BE2C (cell line): Measurements from ENCODE around the gene POLR1C.
"Not testable (repeated sequence)": the region's sequence is repeated elsewhere in the genome, so short reads cannot be mapped to it uniquely, and the experiment has no call there.

Experiments
- DNase-seq: peaks from one replicate; pipeline ENCODE4 v3.0.0-alpha.2; 2020
- H3K27me3 ChIP-seq: fragments of 250-450 bp; sonication (Bioruptor Pico); 2 replicates; pipeline ENCODE4 v1.5.1; 2020; ENCODE audit warnings: mild to moderate bottlenecking
- H3K36me3 ChIP-seq: fragments of 250-450 bp; sonication (Bioruptor Pico); 2 replicates; pipeline ENCODE4 v1.5.1; 2020; ENCODE audit warnings: mild to moderate bottlenecking
- H3K4me1 ChIP-seq: fragments of 250-450 bp; sonication (Bioruptor Pico); 2 replicates; pipeline ENCODE4 v1.5.1; 2020
- H3K4me3 ChIP-seq: 2 replicates; pipeline ENCODE4 v1.5.1; 2011; ENCODE audit warnings: low read depth, low read length
- H3K9me3 ChIP-seq: fragments of 250-450 bp; sonication (Bioruptor Pico); 2 replicates; pipeline ENCODE4 v1.5.1; 2020
- TF ChIP-seq, protein P1 (sequence below): IDR thresholded peaks from 2 replicates; pipeline ENCODE4 v1.5.1; 2012; ENCODE audit warnings: mild to moderate bottlenecking, low read depth, low read length

The POLR1C gene

DNA sequence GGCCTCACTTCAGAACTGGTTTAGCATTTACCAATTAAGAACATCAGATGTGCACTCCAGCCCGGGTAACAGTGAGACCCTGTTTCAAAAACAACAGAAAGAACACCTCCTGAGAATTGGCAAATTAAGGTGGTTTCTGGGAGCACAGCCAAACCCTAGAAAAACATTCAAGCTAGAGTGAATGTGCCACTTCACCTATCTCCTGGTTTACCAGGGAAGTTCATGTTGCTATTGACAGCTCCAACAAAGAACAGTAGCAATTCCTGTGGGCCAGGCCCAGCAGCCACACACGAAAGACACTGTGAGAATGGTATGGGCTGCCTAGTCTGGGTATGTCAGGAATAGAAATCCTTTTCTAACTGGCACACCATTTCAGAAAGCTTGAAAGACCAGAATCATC lies 4.9 kb downstream of the POLR1C start:
- Histone ChIP-seq H3K9me3 (no peaks in the 10 kb centered on the region), H3K36me3 (peaks cover 86% of the 10 kb centered on the region), H3K4me3 (no peak overlapping the region), H3K27me3 (no peaks in the 10 kb centered on the region), H3K4me1 (no peaks in the 10 kb centered on the region; the same call in 1 of the 2 replicates)
- TF ChIP-seq, protein P1, sequence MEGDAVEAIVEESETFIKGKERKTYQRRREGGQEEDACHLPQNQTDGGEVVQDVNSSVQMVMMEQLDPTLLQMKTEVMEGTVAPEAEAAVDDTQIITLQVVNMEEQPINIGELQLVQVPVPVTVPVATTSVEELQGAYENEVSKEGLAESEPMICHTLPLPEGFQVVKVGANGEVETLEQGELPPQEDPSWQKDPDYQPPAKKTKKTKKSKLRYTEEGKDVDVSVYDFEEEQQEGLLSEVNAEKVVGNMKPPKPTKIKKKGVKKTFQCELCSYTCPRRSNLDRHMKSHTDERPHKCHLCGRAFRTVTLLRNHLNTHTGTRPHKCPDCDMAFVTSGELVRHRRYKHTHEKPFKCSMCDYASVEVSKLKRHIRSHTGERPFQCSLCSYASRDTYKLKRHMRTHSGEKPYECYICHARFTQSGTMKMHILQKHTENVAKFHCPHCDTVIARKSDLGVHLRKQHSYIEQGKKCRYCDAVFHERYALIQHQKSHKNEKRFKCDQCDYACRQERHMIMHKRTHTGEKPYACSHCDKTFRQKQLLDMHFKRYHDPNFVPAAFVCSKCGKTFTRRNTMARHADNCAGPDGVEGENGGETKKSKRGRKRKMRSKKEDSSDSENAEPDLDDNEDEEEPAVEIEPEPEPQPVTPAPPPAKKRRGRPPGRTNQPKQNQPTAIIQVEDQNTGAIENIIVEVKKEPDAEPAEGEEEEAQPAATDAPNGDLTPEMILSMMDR, result no peak
- DNase-seq, result no peak

GRCh38 chr6:43522547-43523261 lies 5.8 kb downstream of the POLR1C start:
- no peak for DNase-seq
- Histone ChIP-seq H3K27me3 (no peaks in the 10 kb centered on the region), H3K9me3 (no peaks in the 10 kb centered on the region), H3K4me3 (no peak overlapping the region), H3K4me1 (no peaks in the 10 kb centered on the region; the same call in 1 of the 2 replicates), H3K36me3 (peaks cover 94% of the 10 kb centered on the region)
- TF ChIP-seq, protein P1, result no peak

DNA sequence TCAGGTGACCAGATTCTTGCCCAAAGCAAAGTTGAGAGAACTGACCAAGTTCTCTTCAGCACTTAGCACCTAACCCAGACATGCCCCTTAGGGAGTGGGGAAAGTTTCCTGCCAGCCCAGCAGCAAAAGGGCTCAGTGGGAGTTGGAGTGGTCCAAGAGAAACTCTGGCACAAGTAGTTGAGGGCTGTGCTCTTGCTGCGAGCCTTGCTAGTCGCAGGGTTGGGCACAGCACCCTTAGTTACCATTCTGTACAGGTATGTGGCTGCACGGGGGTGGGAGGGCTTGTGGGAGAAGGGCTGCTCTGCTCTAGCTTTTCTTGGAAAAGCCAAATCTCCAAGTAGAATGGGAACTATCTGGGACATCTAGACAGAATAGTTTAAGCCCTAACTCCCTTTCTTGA lies 6.4 kb downstream of the POLR1C start:
- TF ChIP-seq, protein P1, result no peak
- H3K4me3 ChIP-seq, result no peak overlapping the region
- no peaks in the 10 kb centered on the region for H3K9me3 ChIP-seq
- no peaks in the 10 kb centered on the region for H3K27me3 ChIP-seq
- peaks cover 97% of the 10 kb centered on the region for H3K36me3 ChIP-seq
- H3K4me1 ChIP-seq, result no peaks in the 10 kb centered on the region; the same call in 1 of the 2 replicates
- no peak for DNase-seq

- H3K27me3 ChIP-seq, result no peaks in the 10 kb centered on the region
- peaks cover 96% of the 10 kb centered on the region for H3K36me3 ChIP-seq
- no peak overlapping the region for H3K4me3 ChIP-seq
- TF ChIP-seq, protein P1, result no peak
- H3K4me1 ChIP-seq, result no peaks in the 10 kb centered on the region
- H3K9me3 ChIP-seq, result no peaks in the 10 kb centered on the region
- DNase-seq, result no peak
Measured at GRCh38 chr6:43524483-43524961, 7.6 kb downstream of the POLR1C start.

- TF ChIP-seq, protein P1, result no peak
- peaks cover 78% of the 10 kb centered on the region for H3K36me3 ChIP-seq
- no peak for DNase-seq
- H3K9me3 ChIP-seq, result no peaks in the 10 kb centered on the region
- H3K4me1 ChIP-seq, result no peaks in the 10 kb centered on the region
- no peaks in the 10 kb centered on the region for H3K27me3 ChIP-seq
- H3K4me3 ChIP-seq, result no peak overlapping the region
Measured at GRCh38 chr6:43532201-43532600, 15.3 kb downstream of the POLR1C start.

DNA sequence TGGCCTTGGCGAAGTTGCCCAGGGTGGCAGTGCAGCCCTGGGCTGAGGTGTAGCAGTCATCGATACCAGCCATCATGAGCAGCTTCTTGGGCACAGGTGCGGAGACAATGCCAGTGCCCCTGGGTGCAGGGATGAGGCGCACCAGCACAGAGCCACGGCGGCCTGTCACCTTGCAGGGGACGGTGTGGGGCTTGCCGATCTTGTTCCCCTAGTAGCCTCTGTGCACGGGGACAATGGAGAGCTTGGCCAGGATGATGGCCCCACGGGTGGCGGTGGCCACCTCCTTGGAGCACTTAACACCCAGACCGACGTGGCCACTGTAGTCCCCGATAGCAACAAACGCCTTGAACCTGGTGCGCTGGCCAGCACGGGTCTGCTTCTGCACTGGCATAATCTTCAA lies 22.1 kb downstream of the POLR1C start:
- peaks cover 79% of the 10 kb centered on the region for H3K36me3 ChIP-seq
- not testable (repeated sequence) for DNase-seq, H3K4me3 ChIP-seq, H3K27me3 ChIP-seq, H3K9me3 ChIP-seq, H3K4me1 ChIP-seq

DNA sequence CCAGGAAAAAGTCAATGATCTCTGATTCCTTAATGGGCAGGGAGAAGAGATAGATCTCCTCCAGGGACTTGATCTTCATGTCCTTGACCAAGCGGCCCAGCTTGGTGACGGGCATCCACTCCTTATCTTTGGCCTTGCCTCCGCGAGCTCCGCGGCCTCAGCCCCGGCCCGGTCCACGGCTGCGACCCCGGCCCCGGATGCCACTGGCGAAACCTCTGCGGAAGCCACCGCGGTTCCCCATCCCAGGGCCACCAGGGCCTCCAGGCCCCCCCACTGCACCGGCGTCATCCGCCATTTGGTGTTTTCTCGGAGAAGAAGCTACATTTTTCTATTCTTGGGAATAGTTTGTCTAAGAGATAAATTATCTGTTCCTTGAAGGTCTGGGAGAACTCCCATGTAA lies 22.5 kb downstream of the POLR1C start:
- not testable (repeated sequence) for H3K4me1 ChIP-seq
- H3K36me3 ChIP-seq, result peaks cover 83% of the 10 kb centered on the region

More for the DNA sequence above, 22.5 kb downstream of the POLR1C start:
- not testable (repeated sequence) for H3K27me3 ChIP-seq, H3K4me3 ChIP-seq, DNase-seq, H3K9me3 ChIP-seq
